Mesendoderm (in vitro differentiated cells): ENCODE measurements around the gene LRPPRC.

Source experiments
- DNase-seq: peaks from one replicate; pipeline ENCODE4 v3.0.0; 2013
- H2AK5ac ChIP-seq: 2 replicates; pipeline ENCODE4 v1.6.1; 2013; ENCODE audit warnings: low read length, inconsistent platforms
- H2BK120ac ChIP-seq: 2 replicates; pipeline ENCODE4 v1.6.1; 2013; ENCODE audit warnings: low read depth, mild to moderate bottlenecking, low read length, moderate library complexity, mixed read lengths
- H2BK15ac ChIP-seq: replicated peaks from 2 replicates; pipeline ENCODE4 v1.6.1; 2013; ENCODE audit warnings: low read depth, mild to moderate bottlenecking, moderate library complexity
- H2BK5ac ChIP-seq: 2 replicates; pipeline ENCODE4 v1.6.1; 2013; ENCODE audit warnings: low read length, inconsistent platforms
- H3K18ac ChIP-seq: 2 replicates; pipeline ENCODE4 v1.6.1; 2013; ENCODE audit warnings: mild to moderate bottlenecking, low read length, mixed read lengths
- H3K23ac ChIP-seq: one replicate; pipeline ENCODE4 v1.6.1; 2013; ENCODE audit warnings: low read length
- H3K27ac ChIP-seq: 2 replicates; pipeline ENCODE4 v1.5.1; 2013; ENCODE audit warnings: low read depth, mild to moderate bottlenecking, inconsistent platforms, low read length, moderate library complexity
- H3K27me3 ChIP-seq: 2 replicates; pipeline ENCODE4 v1.6.1; 2013; ENCODE audit warnings: low read length, control low read depth, mild to moderate bottlenecking, inconsistent platforms; ENCODE audit not compliant: insufficient read depth, poor library complexity
- H3K36me3 ChIP-seq: 2 replicates; pipeline ENCODE4 v1.6.1; 2013; ENCODE audit warnings: low read length, inconsistent platforms; ENCODE audit not compliant: control insufficient read depth, insufficient read depth
- H3K4ac ChIP-seq: one replicate; pipeline ENCODE4 v1.6.1; 2013; ENCODE audit warnings: low read depth, mild to moderate bottlenecking, low read length, moderate library complexity
- H3K4me1 ChIP-seq: 2 replicates; pipeline ENCODE4 v1.6.1; 2013; ENCODE audit warnings: low read depth, low read length, inconsistent platforms; ENCODE audit not compliant: control insufficient read depth
- H3K4me2 ChIP-seq: 2 replicates; pipeline ENCODE4 v1.6.1; 2013; ENCODE audit warnings: low read length
- H3K4me3 ChIP-seq: 2 replicates; pipeline ENCODE4 v1.5.1; 2013; ENCODE audit warnings: mild to moderate bottlenecking, low read length
- H3K56ac ChIP-seq: one replicate; pipeline ENCODE4 v1.6.1; 2013; ENCODE audit warnings: low read length
- H3K79me1 ChIP-seq: 2 replicates; pipeline ENCODE4 v1.6.1; 2013; ENCODE audit warnings: low read length, inconsistent platforms
- H3K79me2 ChIP-seq: 2 replicates; pipeline ENCODE4 v1.6.1; 2013; ENCODE audit warnings: mild to moderate bottlenecking, low read length; ENCODE audit not compliant: control insufficient read depth, insufficient read depth
- H3K9ac ChIP-seq: 2 replicates; pipeline ENCODE4 v1.6.1; 2013; ENCODE audit warnings: low read length, inconsistent platforms
- H4K5ac ChIP-seq: one replicate; pipeline ENCODE4 v1.6.1; 2013; ENCODE audit warnings: low read length
- H4K8ac ChIP-seq: one replicate; pipeline ENCODE4 v1.6.1; 2013; ENCODE audit warnings: low read depth, mild to moderate bottlenecking, control low read depth, low read length, moderate library complexity
- WGBS: extraction: QIAGEN DNeasy Blood & Tissue Kit; methylation state at CpG from one replicate; pipeline ENCODE4 v1.1.7; 2013; ENCODE audit warnings: low lambda C conversion rate, missing lambda C conversion rate; ENCODE audit not compliant: insufficient coverage; ENCODE audit errors: extremely low coverage; 5-methylcytosine and 5-hydroxymethylcytosine counted together

LRPPRC gene

DNA sequence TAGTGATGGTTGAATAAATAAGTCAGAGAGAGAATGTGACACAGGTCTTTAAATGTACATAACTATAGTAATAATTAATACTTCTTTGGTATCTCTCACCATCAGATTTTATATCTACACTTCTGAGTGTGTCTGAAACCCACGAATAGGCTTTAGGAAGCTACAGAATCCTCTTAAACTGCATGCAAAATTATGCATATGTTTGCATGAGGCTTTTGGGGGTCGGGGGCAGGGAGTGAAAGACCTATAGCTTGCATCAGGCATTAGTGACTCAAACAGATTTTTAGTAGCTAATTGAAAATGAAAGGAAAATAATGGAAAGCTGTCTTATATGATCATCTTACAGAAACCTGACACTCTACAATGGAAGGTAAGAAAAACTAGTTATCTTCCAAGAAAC, 14.9 kb downstream of the LRPPRC start:
- Histone ChIP-seq H3K79me2 (peaks cover 15% of the 10 kb centered on the region), H2BK5ac (no peak overlapping the region), H4K5ac (no peak overlapping the region), H3K23ac (no peak overlapping the region), H3K27ac (no peak overlapping the region), H4K8ac (no peak overlapping the region), H3K79me1 (no peaks in the 10 kb centered on the region), H2BK15ac (no peak overlapping the region), H3K9ac (no peak overlapping the region), H3K27me3 (no peaks in the 10 kb centered on the region), H3K4me1 (no peaks in the 10 kb centered on the region), H3K4me2 (no peak overlapping the region), H3K36me3 (no peaks in the 10 kb centered on the region), H3K4me3 (no peak overlapping the region), H2AK5ac (no peak overlapping the region), H3K56ac (no peak overlapping the region), H2BK120ac (no peak overlapping the region), H3K4ac (no peak overlapping the region), H3K18ac (no peak overlapping the region)
- WGBS = no CpG with 5 or more reads among the region's 2 CpGs
- DNase-seq = no peak

DNA sequence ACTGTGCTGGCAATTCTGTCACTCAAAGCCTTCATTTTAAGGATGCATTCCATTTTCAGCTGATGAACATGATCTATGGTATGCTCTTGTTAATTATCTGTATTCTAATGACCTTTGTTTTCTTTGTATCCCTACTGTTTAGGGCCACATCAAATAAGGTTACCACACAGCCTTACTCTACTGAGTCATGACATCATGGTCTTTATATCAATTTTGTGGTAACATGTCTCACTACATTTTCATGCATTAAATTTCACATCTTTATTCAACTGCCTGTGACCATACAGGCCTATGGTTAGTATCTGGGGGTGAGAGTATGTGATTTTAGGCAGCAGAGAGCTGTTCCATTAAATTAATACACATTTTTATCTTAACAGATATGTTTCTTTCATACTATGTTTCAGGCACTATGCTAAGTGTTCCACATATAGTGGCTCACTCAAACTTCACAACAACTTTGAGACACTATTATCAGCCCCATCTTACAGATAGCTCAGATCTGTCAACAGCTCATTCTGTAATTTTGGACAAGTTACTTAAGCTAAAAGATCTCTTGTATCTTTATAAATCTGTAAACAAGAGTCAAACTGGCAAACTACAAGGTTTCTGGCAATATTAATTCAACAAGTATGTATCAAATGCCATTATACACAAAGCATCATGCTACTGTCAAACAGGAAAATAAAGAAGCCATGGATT, 18.0 kb downstream of the LRPPRC start:
- no peak overlapping the region for H2AK5ac ChIP-seq
- DNase-seq = no peak
- no peak overlapping the region for H3K23ac ChIP-seq
- no peak overlapping the region for H3K4me3 ChIP-seq
- H3K4me2 ChIP-seq = no peak overlapping the region
- no peaks in the 10 kb centered on the region for H3K79me2 ChIP-seq
- H2BK5ac ChIP-seq = no peak overlapping the region
- H3K79me1 ChIP-seq = peaks cover 3% of the 10 kb centered on the region
- no peak overlapping the region for H3K9ac ChIP-seq
- H3K4me1 ChIP-seq = no peaks in the 10 kb centered on the region
- no peak overlapping the region for H3K18ac ChIP-seq
- no peak overlapping the region for H3K4ac ChIP-seq
- no peak overlapping the region for H3K56ac ChIP-seq
- no peaks in the 10 kb centered on the region for H3K27me3 ChIP-seq
- H3K27ac ChIP-seq = no peak overlapping the region
- no peak overlapping the region for H2BK15ac ChIP-seq
- no peak overlapping the region for H2BK120ac ChIP-seq
- no peak overlapping the region for H4K8ac ChIP-seq
- H4K5ac ChIP-seq = no peak overlapping the region
- peaks cover 4% of the 10 kb centered on the region for H3K36me3 ChIP-seq

DNA sequence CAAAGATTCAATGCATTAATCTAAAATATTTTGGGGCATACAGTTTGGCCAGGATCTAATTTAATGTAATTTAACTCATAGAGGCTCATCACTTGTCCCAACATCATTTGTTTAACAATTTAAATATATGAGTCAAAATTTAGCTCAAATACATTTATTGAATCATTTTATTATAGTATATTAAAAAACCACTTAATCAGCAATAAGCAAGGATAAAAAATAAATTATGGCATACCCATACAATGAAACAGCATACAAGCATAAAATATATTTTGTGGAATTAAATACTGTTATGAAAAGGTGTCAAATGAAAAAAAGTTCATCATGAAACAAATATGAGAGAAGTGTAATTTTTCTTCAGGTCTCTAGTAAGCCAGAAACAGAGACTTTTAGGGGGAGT, 34.9 kb downstream of the LRPPRC start:
- no peak overlapping the region for H3K4ac ChIP-seq
- H4K5ac ChIP-seq = no peak overlapping the region
- H3K4me3 ChIP-seq = no peak overlapping the region
- no peaks in the 10 kb centered on the region for H3K27me3 ChIP-seq
- H3K79me2 ChIP-seq = no peaks in the 10 kb centered on the region
- no peak overlapping the region for H2BK5ac ChIP-seq
- H3K4me1 ChIP-seq = no peaks in the 10 kb centered on the region
- no peak overlapping the region for H3K9ac ChIP-seq
- H3K79me1 ChIP-seq = no peaks in the 10 kb centered on the region
- no peak overlapping the region for H3K56ac ChIP-seq
- H3K18ac ChIP-seq = no peak overlapping the region
- H3K27ac ChIP-seq = no peak overlapping the region
- H3K4me2 ChIP-seq = no peak overlapping the region
- no peak overlapping the region for H2BK15ac ChIP-seq
- no peak for DNase-seq
- no peak overlapping the region for H4K8ac ChIP-seq
- no peak overlapping the region for H2BK120ac ChIP-seq
- no peak overlapping the region for H3K23ac ChIP-seq
- H2AK5ac ChIP-seq = no peak overlapping the region
- H3K36me3 ChIP-seq = peaks cover 5% of the 10 kb centered on the region

DNA sequence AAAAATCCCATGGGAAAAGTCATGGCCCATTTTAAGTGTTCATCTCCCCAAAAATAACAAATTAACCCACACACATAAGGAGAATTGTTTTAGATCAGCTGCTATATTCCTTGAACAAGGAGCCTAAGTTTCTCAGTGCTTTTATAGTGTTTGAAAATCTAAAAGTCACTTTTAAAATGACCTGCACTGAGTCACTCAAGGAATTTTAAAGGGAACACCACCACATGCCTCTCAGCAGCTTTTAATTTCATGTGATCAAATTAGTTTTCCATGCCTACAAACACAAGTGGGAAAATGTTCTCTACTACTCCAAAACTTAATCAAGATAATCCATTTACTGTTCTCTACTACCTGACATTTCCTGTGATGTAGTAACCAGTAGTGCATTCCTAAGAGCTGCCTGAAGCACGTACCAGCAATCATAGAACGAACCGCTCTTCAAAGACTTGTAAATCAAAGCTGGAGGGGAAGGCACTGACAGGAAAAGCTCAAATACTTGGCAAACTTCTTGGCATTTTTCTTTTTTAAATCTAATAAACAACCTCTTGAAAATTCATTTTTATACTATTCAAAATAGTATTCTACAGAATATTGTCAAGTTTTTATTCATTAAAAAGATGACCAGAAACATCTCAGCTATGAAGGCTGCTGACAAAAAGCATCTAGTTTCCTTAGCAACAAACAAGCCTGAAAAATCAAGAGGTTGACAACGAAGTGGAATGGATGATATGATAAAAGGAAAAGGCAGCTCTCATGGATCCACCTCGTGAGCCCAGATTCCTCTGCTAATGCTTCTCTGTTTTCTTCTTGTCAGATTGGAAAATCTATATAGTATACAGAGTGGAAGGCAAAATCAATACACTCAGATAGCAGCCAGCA, 37.2 kb downstream of the LRPPRC start:
- Histone ChIP-seq H3K4me2 (no peak overlapping the region), H2BK120ac (no peak overlapping the region), H2AK5ac (no peak overlapping the region), H3K23ac (no peak overlapping the region), H3K79me2 (no peaks in the 10 kb centered on the region), H3K4ac (no peak overlapping the region), H3K27ac (no peak overlapping the region), H3K27me3 (no peaks in the 10 kb centered on the region), H2BK5ac (no peak overlapping the region), H3K56ac (no peak overlapping the region), H3K4me3 (no peak overlapping the region), H3K9ac (no peak overlapping the region), H3K4me1 (no peaks in the 10 kb centered on the region), H3K79me1 (no peaks in the 10 kb centered on the region), H3K18ac (no peak overlapping the region), H3K36me3 (peaks cover 7% of the 10 kb centered on the region), H4K8ac (no peak overlapping the region), H2BK15ac (no peak overlapping the region), H4K5ac (no peak overlapping the region)
- WGBS = no CpG with 5 or more reads among the region's 5 CpGs
- DNase-seq = no peak

DNA sequence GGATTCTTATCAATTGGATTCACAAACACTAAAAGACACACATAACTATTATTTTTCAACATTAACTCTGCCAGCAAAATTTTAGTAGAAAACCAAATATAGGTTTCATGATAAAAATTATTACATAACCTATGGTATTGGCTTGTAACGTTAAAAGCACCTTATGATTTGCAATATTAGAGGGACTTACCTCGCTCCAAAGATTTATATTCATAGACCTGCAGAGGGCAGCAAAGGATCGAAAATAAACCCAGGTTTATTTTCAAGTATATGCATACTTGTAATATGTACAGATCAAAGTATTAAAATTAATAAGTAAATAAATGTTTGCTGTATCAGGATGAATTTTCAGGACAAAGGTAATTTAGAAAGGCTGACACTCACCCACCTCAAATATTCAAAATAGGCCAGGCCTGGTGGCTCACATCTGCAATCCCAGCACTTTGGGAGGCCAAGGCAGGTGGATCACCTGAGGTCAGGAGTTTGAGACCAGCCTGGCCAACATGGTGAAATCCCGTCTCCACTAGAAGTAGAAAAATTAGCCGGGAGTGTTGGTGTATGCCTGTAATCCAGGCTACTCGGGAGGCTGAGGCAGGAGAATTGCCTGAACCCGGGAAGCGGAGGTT, 45.3 kb downstream of the LRPPRC start:
- WGBS = no CpG with 5 or more reads among the region's 8 CpGs
- Histone ChIP-seq H2BK5ac (no peak overlapping the region), H3K27ac (no peak overlapping the region), H3K4me3 (no peak overlapping the region), H3K4me1 (no peaks in the 10 kb centered on the region), H2BK15ac (no peak overlapping the region), H2BK120ac (no peak overlapping the region), H3K18ac (no peak overlapping the region), H3K9ac (no peak overlapping the region), H4K8ac (no peak overlapping the region), H3K27me3 (no peaks in the 10 kb centered on the region), H3K23ac (no peak overlapping the region), H3K79me1 (no peaks in the 10 kb centered on the region), H3K4ac (no peak overlapping the region), H3K4me2 (no peak overlapping the region), H2AK5ac (no peak overlapping the region), H3K56ac (no peak overlapping the region), H3K79me2 (no peaks in the 10 kb centered on the region), H4K5ac (no peak overlapping the region), H3K36me3 (no peaks in the 10 kb centered on the region)
- DNase-seq = peak; percentile 38
